ENCODE measurements around the gene SCLT1.

The SCLT1 gene

GRCh38 chr4:128946916-128947315 lies 146.4 kb downstream of the SCLT1 start:
- no peak for TF ChIP-seq CTCF (IDR thresholded peaks at IDR 0.05; ENCODE audit: low read depth, low read length)

GRCh38 chr4:128942607-128943006 lies 150.7 kb downstream of the SCLT1 start:
- no peak for TF ChIP-seq CTCF (IDR thresholded peaks at IDR 0.05; ENCODE audit: low read depth, low read length)
- no peak overlapping the region for H3K4me3 ChIP-seq (ENCODE audit: low read depth, low read length)

More at GRCh38 chr4:128946916-128947315, 146.4 kb downstream of the SCLT1 start:
- H3K4me3 ChIP-seq (ENCODE audit: low read depth, low read length) = no peak overlapping the region

- TF ChIP-seq CTCF (IDR thresholded peaks at IDR 0.05; ENCODE audit: low read depth, low read length) = no peak
- H3K4me3 ChIP-seq (ENCODE audit: low read depth, low read length) = no peak overlapping the region
Observed at GRCh38 chr4:128940971-128941370, 152.4 kb downstream of the SCLT1 start.

GRCh38 chr4:128930051-128930450 lies 163.3 kb downstream of the SCLT1 start:
- TF ChIP-seq CTCF (IDR thresholded peaks at IDR 0.05; ENCODE audit: low read depth, low read length) = no peak
- no peak overlapping the region for H3K4me3 ChIP-seq (ENCODE audit: low read depth, low read length)

- H3K4me3 ChIP-seq (ENCODE audit: low read depth, low read length) = no peak overlapping the region
- TF ChIP-seq CTCF (IDR thresholded peaks at IDR 0.05; ENCODE audit: low read depth, low read length) = no peak
Observed at GRCh38 chr4:128924951-128925350, 168.4 kb downstream of the SCLT1 start.

- TF ChIP-seq CTCF (IDR thresholded peaks at IDR 0.05; ENCODE audit: low read depth, low read length) = no peak
- no peak overlapping the region for H3K4me3 ChIP-seq (ENCODE audit: low read depth, low read length)
Observed at GRCh38 chr4:128921954-128922353, 171.4 kb downstream of the SCLT1 start.

GRCh38 chr4:128917781-128918180 lies 175.6 kb downstream of the SCLT1 start:
- TF ChIP-seq CTCF (IDR thresholded peaks at IDR 0.05; ENCODE audit: low read depth, low read length) = no peak
- no peak overlapping the region for H3K4me3 ChIP-seq (ENCODE audit: low read depth, low read length)
